Hematopoietic multipotent progenitor cell treated with erythropoietin and hydrocortisone succinate and interleukin-3 and kit ligand, for 8 days (in vitro differentiated cells): ENCODE measurements around the gene SHQ1.
"Not testable (repeated sequence)": the region's sequence is repeated elsewhere in the genome, so short reads cannot be mapped to it uniquely, and the experiment has no call there.

Experiments used
- DNase-seq: peaks from one replicate; pipeline ENCODE4 v3.0.0-alpha.2; 2015

Gene SHQ1

GRCh38 chr3:72745146-72745999, 102.9 kb downstream of the SHQ1 start:
- no peak for DNase-seq

- DNase-seq, result peak; percentile 86
Measured at GRCh38 chr3:72744330-72744729, 103.9 kb downstream of the SHQ1 start.

DNA sequence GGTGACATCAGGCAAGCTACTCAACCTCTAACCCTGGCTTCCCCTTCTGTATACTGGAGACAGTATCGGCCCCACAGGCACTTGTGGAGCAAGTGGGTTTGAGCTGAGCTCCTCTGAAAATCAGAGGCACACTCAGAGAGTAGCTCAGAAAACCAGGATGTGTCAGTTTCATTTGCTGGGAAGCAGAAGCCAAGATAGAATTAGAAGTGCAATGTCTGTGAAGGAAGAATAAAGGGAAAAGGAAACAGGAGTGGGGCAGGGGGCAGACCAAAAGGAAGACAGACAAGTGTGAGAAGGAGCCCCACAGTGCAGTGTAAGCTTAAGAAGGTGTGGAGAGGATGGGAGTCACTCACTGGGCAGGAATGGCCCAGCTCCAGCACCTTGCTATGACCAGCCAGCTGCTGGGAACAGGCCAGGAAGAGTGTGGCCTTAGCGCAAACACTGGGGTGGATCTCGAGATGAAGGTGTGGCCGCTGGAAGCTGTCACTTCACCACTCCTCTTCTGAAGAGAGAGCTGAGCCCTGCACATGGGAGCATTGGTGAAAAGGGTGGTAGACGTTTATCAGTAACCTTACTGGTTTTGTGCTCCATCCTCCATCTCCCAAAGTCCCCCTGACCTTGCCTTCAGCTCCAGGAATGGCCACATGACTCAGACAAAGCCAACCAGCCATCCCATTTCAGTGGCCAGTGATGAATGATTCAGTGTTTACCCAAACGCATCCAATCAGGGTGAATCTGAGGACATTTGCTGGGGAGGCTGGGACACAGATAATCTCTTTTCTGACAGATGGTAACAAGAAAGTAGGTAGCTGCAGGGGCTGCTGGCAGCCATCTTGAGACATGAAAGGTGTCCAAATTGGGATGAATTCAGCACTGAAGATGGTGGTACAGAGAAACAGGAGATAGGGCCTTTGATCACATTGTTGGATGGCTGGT, 108.4 kb downstream of the SHQ1 start:
- DNase-seq, result no peak

GRCh38 chr3:72738752-72739530, 109.3 kb downstream of the SHQ1 start:
- DNase-seq, result peak; percentile 68

DNA sequence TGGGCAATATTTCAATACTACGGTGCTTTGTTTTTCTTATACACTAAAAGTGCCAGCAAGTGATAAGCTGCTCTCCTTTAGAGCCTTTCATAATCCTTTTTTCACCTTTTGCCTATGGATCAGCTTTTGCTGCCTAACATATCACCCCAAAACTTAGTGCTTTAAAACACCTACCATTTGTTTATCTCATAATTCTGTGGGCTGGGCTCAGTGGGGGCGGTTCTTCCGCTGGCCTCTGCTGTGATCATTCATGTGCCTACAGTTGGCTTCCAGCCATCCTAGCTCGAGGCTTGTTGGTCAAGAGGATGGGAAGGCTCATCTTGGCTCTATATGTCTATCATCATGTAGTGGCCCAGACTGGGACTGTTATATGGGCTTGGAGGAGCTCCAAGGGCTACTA, 113.2 kb downstream of the SHQ1 start:
- DNase-seq, result not testable (repeated sequence)

- DNase-seq, result no peak
Measured at GRCh38 chr3:72733676-72734075, 114.6 kb downstream of the SHQ1 start.

GRCh38 chr3:72732666-72733345, 115.4 kb downstream of the SHQ1 start:
- not testable (repeated sequence) for DNase-seq

GRCh38 chr3:72728958-72729467, 119.2 kb downstream of the SHQ1 start:
- no peak for DNase-seq

GRCh38 chr3:72728329-72728889, 119.8 kb downstream of the SHQ1 start:
- no peak for DNase-seq

GRCh38 chr3:72727726-72728125, 120.5 kb downstream of the SHQ1 start:
- no peak for DNase-seq

- no peak for DNase-seq
Measured at GRCh38 chr3:72727172-72727571, 121.1 kb downstream of the SHQ1 start.

GRCh38 chr3:72725229-72725628, 123.0 kb downstream of the SHQ1 start:
- no peak for DNase-seq

GRCh38 chr3:72724070-72724469, 124.2 kb downstream of the SHQ1 start:
- no peak for DNase-seq

- no peak for DNase-seq
Measured at GRCh38 chr3:72722930-72723726, 125.1 kb downstream of the SHQ1 start.

DNA sequence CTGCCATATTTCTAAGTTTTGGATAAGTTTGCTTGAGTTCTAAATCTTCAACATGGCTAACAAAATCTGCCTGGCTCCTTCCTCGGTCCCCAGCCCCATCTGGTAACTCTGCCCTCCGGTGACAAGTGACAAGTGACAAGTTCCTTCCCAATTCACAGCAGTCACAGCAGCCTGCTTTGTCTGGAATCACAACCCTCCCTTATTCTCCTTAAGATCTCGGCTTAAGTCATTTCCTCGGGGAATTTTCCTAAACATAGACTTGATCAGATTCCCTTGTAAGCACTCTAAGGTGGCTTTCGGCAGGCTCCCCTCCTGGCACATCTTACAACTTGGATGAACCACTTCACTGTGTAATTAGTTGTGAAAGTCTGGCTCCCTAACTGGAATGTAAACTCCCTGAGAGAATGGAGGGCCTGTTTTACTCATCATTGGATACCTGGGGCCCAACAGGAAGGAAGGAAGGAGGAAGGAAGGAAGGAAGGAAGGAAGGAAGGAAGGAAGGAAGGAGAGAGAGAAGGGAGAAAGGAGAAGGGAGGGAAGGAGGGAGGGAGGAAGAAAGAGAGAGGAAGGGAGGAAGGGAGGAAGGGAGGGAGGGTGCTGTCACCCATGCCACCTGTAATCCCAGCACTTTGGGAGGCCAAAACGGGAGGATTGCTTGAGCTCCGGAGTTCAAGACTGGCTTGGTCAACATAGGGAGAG, 126.4 kb downstream of the SHQ1 start:
- DNase-seq, result no peak

- DNase-seq, result no peak
Measured at GRCh38 chr3:72720566-72720965, 127.7 kb downstream of the SHQ1 start.

- DNase-seq, result no peak
Measured at GRCh38 chr3:72719137-72719536, 129.1 kb downstream of the SHQ1 start.

- DNase-seq, result not testable (repeated sequence)
Measured at GRCh38 chr3:72714135-72714534, 134.1 kb downstream of the SHQ1 start.

GRCh38 chr3:72710471-72710870, 137.8 kb downstream of the SHQ1 start:
- DNase-seq, result not testable (repeated sequence)

- DNase-seq, result no peak
Measured at GRCh38 chr3:72708441-72708840, 139.8 kb downstream of the SHQ1 start.
